HepG2 (cell line): ENCODE data around the gene PRSS36. TPM values are rescaled to one million over a fixed set of nuclear protein-coding genes. Genes with fewer than 3 reads are reported as not detected.

Experiments used
- ARID2 ChIP-seq: sonication (generic); formaldehyde crosslinking; IDR thresholded peaks from 2 replicates; pipeline ENCODE4 v1.8.1; 2022; ENCODE audit warnings: mild to moderate bottlenecking, missing genetic modification reagents, borderline replicate concordance
- ESRRA ChIP-seq: sonication (generic); formaldehyde crosslinking; IDR thresholded peaks from 2 replicates; pipeline ENCODE4 v1.5.1; 2020; ENCODE audit warnings: mild to moderate bottlenecking, low read depth, missing genetic modification reagents
- GATAD1 ChIP-seq: IDR thresholded peaks from 2 replicates; pipeline ENCODE4 v1.6.1; 2016; ENCODE audit warnings: missing genetic modification reagents, missing compliant biosample characterization
- JARID2 ChIP-seq: sonication (generic); formaldehyde crosslinking; IDR thresholded peaks from 2 replicates; pipeline ENCODE4 v1.8.1; 2023; ENCODE audit warnings: missing genetic modification reagents, inconsistent platforms; ENCODE audit not compliant: insufficient replicate concordance
- LCORL ChIP-seq, 2 experiments: fragments of 450-650 bp in 1 of 2; sonication (generic) in 1 of 2; formaldehyde crosslinking in 1 of 2; IDR thresholded peaks; 2 replicates each; pipeline versions ENCODE4 v1.5.0 to v1.6.1; 2017 to 2020; ENCODE audit warnings: antibody characterized with exemption in 1 of 2, missing genetic modification reagents in 1 of 2
- NFE2L2 ChIP-seq: fragments of 150-350 bp; IDR thresholded peaks from 2 replicates; pipeline ENCODE4 v1.6.1; 2014; ENCODE audit warnings: low read length
- PTBP1 ChIP-seq: fragments of 200-400 bp; formaldehyde crosslinking; IDR thresholded peaks from 2 replicates; pipeline ENCODE4 v1.6.1; 2018; ENCODE audit warnings: low read length, low read depth; ENCODE audit not compliant: poor library complexity, severe bottlenecking
- SPEN ChIP-seq: sonication (generic); formaldehyde crosslinking; IDR thresholded peaks from 2 replicates; pipeline ENCODE4 v1.5.1; 2020; ENCODE audit warnings: low read depth, mild to moderate bottlenecking, missing genetic modification reagents
- THRA ChIP-seq: sonication (generic); formaldehyde crosslinking; IDR thresholded peaks from 2 replicates; pipeline ENCODE4 v1.4.0; 2020; ENCODE audit warnings: missing genetic modification reagents, borderline replicate concordance
- ZBTB39 ChIP-seq: sonication (generic); formaldehyde crosslinking; IDR thresholded peaks from 2 replicates; pipeline ENCODE4 v1.5.0; 2020; ENCODE audit warnings: missing genetic modification reagents
- ZNF326 ChIP-seq: sonication (generic); formaldehyde crosslinking; IDR thresholded peaks from 2 replicates; pipeline ENCODE4 v1.4.0; 2020; ENCODE audit warnings: missing genetic modification reagents, borderline replicate concordance
- ZNF451 ChIP-seq: sonication (generic); formaldehyde crosslinking; IDR thresholded peaks from 2 replicates; pipeline ENCODE4 v1.5.0; 2020; ENCODE audit warnings: mild to moderate bottlenecking, missing genetic modification reagents
- ZNF510 ChIP-seq: sonication (generic); formaldehyde crosslinking; IDR thresholded peaks from 2 replicates; pipeline ENCODE4 v1.4.0; 2020; ENCODE audit warnings: low read depth, mild to moderate bottlenecking, missing genetic modification reagents
- ZNF878 ChIP-seq: sonication (generic); formaldehyde crosslinking; IDR thresholded peaks from 2 replicates; pipeline ENCODE4 v1.8.1; 2023; ENCODE audit warnings: mild to moderate bottlenecking, missing genetic modification reagents, moderate library complexity
- polyA plus RNA-seq, 8 experiments: library from polyadenylated mRNA; depleted of rRNA in 3 of 8; stranded (reverse) in 7 of 8; unstranded in 1 of 8; fragments of >200 nt; fragmentation: Illumina TruSeq in 4 of 8; extraction: Trizol in 4 of 8; gene quantifications; 2 replicates each; pipeline versions ENCODE4 v1.2.1 to v1.2.3, GENCODE V29; 2011 to 2016; ENCODE audit warnings: low read depth in 4 of 8, missing spikeins in 1 of 8, mixed read lengths in 1 of 8; ENCODE audit not compliant: insufficient read depth in 1 of 8
- total RNA-seq, 5 experiments: library from RNA; depleted of rRNA; stranded (reverse); fragments of >200 nt; fragmentation: Illumina TruSeq; extraction: Trizol; gene quantifications; 2 replicates each; pipeline ENCODE4 v1.2.3, GENCODE V29; 2016; ENCODE audit warnings: low read depth in 1 of 5
- TF ChIP-seq, protein P1 (sequence below): IDR thresholded peaks from 2 replicates; pipeline ENCODE4 v1.6.1; 2016; ENCODE audit warnings: missing biosample characterization, missing genetic modification reagents, low read depth
- TF ChIP-seq, protein P2 (sequence below): sonication (generic); formaldehyde crosslinking; IDR thresholded peaks from 2 replicates; pipeline ENCODE4 v1.4.0; 2020; ENCODE audit warnings: missing genetic modification reagents, mild to moderate bottlenecking, borderline replicate concordance
- TF ChIP-seq, protein P3 (sequence below): sonication (generic); formaldehyde crosslinking; IDR thresholded peaks from 2 replicates; pipeline ENCODE4 v1.9.0; 2021; ENCODE audit warnings: missing genetic modification reagents, borderline replicate concordance

The PRSS36 gene
- total and polyA plus RNA-seq, 2 of the 13 experiments (the other 11 are each of a cell fraction or from before 2014, with no cell fraction given) = 1.5 to 2.1 TPM

GRCh38 chr16:31105677-31106213, 44.1 kb downstream of the PRSS36 start (continued):
- TF ChIP-seq NFE2L2 (no peak), ESRRA (CRISPR knock-in tag) (peak; percentile 92), GATAD1 (CRISPR knock-in tag) (peak; percentile 83), THRA (peak; percentile 100), ZNF878 (peak; percentile 99), ZNF451 (CRISPR knock-in tag) (peak; percentile 98), SPEN (CRISPR knock-in tag) (peak; percentile 96), ZNF326 (CRISPR knock-in tag) (no peak), ZBTB39 (CRISPR knock-in tag) (peak; percentile 75; the same call in 1 of the 2 replicates), PTBP1 (peak; percentile 81), LCORL (IDR thresholded peaks at IDR 0.05) (no peak), LCORL (CRISPR knock-in tag; IDR thresholded peaks at IDR 0.05) (peak; percentile 96), JARID2 (no peak), ARID2 (CRISPR knock-in tag) (peak; percentile 93), ZNF510 (peak; percentile 74; the same call in 1 of the 2 replicates)
- TF ChIP-seq, protein P1, sequence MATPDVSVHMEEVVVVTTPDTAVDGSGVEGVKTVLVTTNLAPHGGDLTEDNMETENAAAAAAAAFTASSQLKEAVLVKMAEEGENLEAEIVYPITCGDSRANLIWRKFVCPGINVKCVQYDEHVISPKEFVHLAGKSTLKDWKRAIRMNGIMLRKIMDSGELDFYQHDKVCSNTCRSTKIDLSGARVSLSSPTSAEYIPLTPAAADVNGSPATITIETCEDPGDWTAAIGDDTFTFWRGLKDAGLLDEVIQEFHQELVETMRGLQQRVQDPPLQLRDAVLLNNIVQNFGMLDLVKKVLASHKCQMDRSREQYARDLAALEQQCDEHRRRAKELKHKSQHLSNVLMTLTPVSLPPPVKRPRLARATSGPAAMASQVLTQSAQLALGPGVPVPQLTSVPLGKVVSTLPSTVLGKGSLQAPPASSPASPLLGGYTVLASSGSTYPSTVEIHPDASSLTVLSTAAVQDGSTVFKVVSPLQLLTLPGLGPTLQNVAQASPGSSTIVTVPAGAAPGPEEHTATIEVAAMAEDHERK (CRISPR knock-in tag) = 0 out of 2 replicates have a peak, but pooled peaks have one; percentile 35
- TF ChIP-seq, protein P2, sequence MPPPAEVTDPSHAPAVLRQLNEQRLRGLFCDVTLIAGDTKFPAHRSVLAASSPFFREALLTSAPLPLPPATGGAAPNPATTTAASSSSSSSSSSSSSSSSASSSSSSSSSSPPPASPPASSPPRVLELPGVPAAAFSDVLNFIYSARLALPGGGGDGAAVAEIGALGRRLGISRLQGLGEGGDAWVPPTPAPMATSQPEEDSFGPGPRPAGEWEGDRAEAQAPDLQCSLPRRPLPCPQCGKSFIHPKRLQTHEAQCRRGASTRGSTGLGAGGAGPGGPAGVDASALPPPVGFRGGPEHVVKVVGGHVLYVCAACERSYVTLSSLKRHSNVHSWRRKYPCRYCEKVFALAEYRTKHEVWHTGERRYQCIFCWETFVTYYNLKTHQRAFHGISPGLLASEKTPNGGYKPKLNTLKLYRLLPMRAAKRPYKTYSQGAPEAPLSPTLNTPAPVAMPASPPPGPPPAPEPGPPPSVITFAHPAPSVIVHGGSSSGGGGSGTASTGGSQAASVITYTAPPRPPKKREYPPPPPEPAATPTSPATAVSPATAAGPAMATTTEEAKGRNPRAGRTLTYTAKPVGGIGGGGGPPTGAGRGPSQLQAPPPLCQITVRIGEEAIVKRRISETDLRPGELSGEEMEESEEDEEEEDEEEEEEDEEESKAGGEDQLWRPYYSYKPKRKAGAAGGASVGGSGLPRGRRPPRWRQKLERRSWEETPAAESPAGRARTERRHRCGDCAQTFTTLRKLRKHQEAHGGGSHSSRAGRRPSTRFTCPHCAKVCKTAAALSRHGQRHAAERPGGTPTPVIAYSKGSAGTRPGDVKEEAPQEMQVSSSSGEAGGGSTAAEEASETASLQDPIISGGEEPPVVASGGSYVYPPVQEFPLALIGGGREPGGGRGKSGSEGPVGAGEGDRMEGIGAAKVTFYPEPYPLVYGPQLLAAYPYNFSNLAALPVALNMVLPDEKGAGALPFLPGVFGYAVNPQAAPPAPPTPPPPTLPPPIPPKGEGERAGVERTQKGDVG (CRISPR knock-in tag) = 0 out of 2 replicates have a peak, but pooled peaks have one; percentile 33
- TF ChIP-seq, protein P3, sequence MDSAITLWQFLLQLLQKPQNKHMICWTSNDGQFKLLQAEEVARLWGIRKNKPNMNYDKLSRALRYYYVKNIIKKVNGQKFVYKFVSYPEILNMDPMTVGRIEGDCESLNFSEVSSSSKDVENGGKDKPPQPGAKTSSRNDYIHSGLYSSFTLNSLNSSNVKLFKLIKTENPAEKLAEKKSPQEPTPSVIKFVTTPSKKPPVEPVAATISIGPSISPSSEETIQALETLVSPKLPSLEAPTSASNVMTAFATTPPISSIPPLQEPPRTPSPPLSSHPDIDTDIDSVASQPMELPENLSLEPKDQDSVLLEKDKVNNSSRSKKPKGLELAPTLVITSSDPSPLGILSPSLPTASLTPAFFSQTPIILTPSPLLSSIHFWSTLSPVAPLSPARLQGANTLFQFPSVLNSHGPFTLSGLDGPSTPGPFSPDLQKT (CRISPR knock-in tag) = no peak
